Activated T-helper 1 cell treated with Interleukin-2 at 50 U/mL for 16 hours (primary cell): ENCODE results near the gene ERCC6L2.

ENCODE experiments used
- DNase-seq: peaks from one replicate; pipeline ENCODE4 v3.0.0-alpha.2; 2020; ENCODE audit warnings: low read depth

Gene ERCC6L2

GRCh38 chr9:95875305-95876137, at the start of gene ERCC6L2:
Gene ERCC6L2, plus strand, starts transcription at chr9:95875691. Its CDS starts 348 bp downstream, at chr9:95876039.
- peak; percentile 87 for DNase-seq

GRCh38 chr9:95826183-95826838, 49.2 kb upstream of the ERCC6L2 start:
- DNase-seq = no peak

GRCh38 chr9:95830768-95831167, 44.7 kb upstream of the ERCC6L2 start:
- no peak for DNase-seq

- no peak for DNase-seq
These were observed 43.7 kb upstream of the ERCC6L2 start for GRCh38 chr9:95831810-95832209.

- no peak for DNase-seq
These were observed 41.8 kb upstream of the ERCC6L2 start for GRCh38 chr9:95833546-95834178.

GRCh38 chr9:95834281-95834907, 41.1 kb upstream of the ERCC6L2 start:
- no peak for DNase-seq

GRCh38 chr9:95835393-95835792, 40.1 kb upstream of the ERCC6L2 start:
- no peak for DNase-seq

- DNase-seq = no peak
These were observed 39.4 kb upstream of the ERCC6L2 start for GRCh38 chr9:95836072-95836471.

GRCh38 chr9:95839012-95839411, 36.5 kb upstream of the ERCC6L2 start:
- no peak for DNase-seq

- DNase-seq = no peak
These were observed 35.4 kb upstream of the ERCC6L2 start for GRCh38 chr9:95840074-95840473.

GRCh38 chr9:95841377-95841776, 34.1 kb upstream of the ERCC6L2 start:
- DNase-seq = no peak

- no peak for DNase-seq
These were observed 29.7 kb upstream of the ERCC6L2 start for GRCh38 chr9:95845751-95846150.

- DNase-seq = no peak
These were observed 26.7 kb upstream of the ERCC6L2 start for GRCh38 chr9:95848764-95849163.

GRCh38 chr9:95852059-95853032, 23.1 kb upstream of the ERCC6L2 start:
- DNase-seq = no peak

GRCh38 chr9:95854386-95855020, 21.0 kb upstream of the ERCC6L2 start:
- no peak for DNase-seq

GRCh38 chr9:95855961-95856360, 19.5 kb upstream of the ERCC6L2 start:
- DNase-seq = no peak

- DNase-seq = no peak
These were observed 18.4 kb upstream of the ERCC6L2 start for GRCh38 chr9:95857124-95857523.

GRCh38 chr9:95857896-95858295, 17.6 kb upstream of the ERCC6L2 start:
- no peak for DNase-seq

- DNase-seq = no peak
These were observed 13.1 kb upstream of the ERCC6L2 start for GRCh38 chr9:95862343-95862742.

- DNase-seq = no peak
These were observed 10.5 kb upstream of the ERCC6L2 start for GRCh38 chr9:95864852-95865580.
